Parathyroid adenoma (tissue), 2 donors: ENCODE measurements around the gene SPATA13.

Source experiments
- H2AFZ ChIP-seq: fragments of 300-600 bp; sonication (generic); one replicate; pipeline ENCODE4 v1.7.0; 2017; ENCODE audit warnings: antibody characterized with exemption, mild to moderate bottlenecking
- H3K27ac ChIP-seq: fragments of 300-600 bp; sonication (generic); one replicate; pipeline ENCODE4 v1.7.0; 2017
- H3K27me3 ChIP-seq: fragments of 300-600 bp; sonication (generic); one replicate; pipeline ENCODE4 v1.7.0; 2017; ENCODE audit warnings: low read length; ENCODE audit not compliant: control insufficient read depth, insufficient read depth
- H3K36me3 ChIP-seq: fragments of 300-600 bp; sonication (generic); one replicate; pipeline ENCODE4 v1.7.0; 2017; ENCODE audit warnings: low read length; ENCODE audit not compliant: control insufficient read depth, insufficient read depth
- H3K4me1 ChIP-seq: fragments of 300-600 bp; sonication (generic); one replicate; pipeline ENCODE4 v1.7.0; 2017; ENCODE audit warnings: control low read depth
- H3K4me2 ChIP-seq: fragments of 300-600 bp; sonication (generic); one replicate; pipeline ENCODE4 v1.7.0; 2017; ENCODE audit warnings: low read length
- H3K4me3 ChIP-seq: fragments of 300-600 bp; sonication (generic); one replicate; pipeline ENCODE4 v1.7.0; 2017; ENCODE audit warnings: low read depth, low read length
- H3K79me2 ChIP-seq: fragments of 300-600 bp; sonication (generic); one replicate; pipeline ENCODE4 v1.7.0; 2017; ENCODE audit warnings: control low read depth
- H3K9ac ChIP-seq: fragments of 300-600 bp; sonication (generic); one replicate; pipeline ENCODE4 v1.7.0; 2017; ENCODE audit warnings: mild to moderate bottlenecking
- H3K9me3 ChIP-seq: fragments of 300-600 bp; sonication (generic); one replicate; pipeline ENCODE4 v1.7.0; 2017; ENCODE audit warnings: low read length; ENCODE audit not compliant: control insufficient read depth
- CTCF ChIP-seq: fragments of 300-600 bp; sonication (generic); IDR thresholded peaks from one replicate; pipeline ENCODE4 v1.7.0; 2017; ENCODE audit warnings: antibody characterized with exemption, mild to moderate bottlenecking
- donor health status: primary hyperparathyroidism.

SPATA13 gene

DNA sequence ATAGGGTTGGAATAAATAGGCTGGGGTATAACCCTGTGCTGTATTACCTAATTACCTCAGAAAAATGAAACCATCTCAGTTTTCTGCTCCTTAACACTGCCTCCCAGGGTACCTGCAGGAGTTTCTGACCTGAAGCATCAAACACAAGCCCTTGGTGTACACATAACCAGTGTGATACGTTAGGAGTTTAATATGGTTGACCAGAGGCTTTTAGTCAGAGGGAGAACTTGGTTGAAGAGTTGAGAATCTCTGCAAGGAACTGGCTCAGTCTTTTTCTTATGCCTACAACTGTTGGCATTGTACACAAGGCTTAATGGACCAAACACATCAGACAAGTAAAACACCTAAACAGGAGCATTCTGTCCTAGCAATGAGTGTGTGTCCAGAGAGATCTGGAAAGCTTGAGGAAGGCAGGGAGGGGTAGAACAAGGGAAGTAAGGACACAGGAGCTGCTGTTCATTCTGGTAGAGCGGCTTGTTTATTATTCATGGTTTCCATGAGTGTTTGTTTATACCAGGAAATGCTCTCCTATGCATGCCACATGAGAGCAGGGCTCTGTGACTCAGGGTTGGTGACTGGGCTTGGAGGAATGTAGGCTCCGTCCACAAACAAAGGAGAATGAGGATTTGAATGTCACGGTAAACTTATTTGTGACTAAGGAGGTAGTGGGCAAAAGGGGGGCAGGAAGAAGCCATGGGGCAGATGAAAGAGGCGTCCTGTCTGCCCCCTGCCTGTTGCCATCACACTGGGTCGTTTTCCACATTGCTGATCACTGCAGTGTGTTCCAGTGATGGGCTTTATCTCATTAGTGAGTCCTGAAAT is 11.9 kb upstream of the SPATA13 start:
- no peak for TF ChIP-seq CTCF
- H3K4me2 ChIP-seq: no peak overlapping the region
- H3K9me3 ChIP-seq: no peaks in the 10 kb centered on the region
- H3K27ac ChIP-seq: no peak overlapping the region
- no peaks in the 10 kb centered on the region for H3K36me3 ChIP-seq
- no peaks in the 10 kb centered on the region for H3K27me3 ChIP-seq
- H3K4me1 ChIP-seq: no peaks in the 10 kb centered on the region
- no peaks in the 10 kb centered on the region for H3K79me2 ChIP-seq
- H3K9ac ChIP-seq: no peak overlapping the region
- H3K4me3 ChIP-seq: no peak overlapping the region
- no peak overlapping the region for H2AFZ ChIP-seq

GRCh38 chr13:24149246-24150032 is 11.1 kb upstream of the SPATA13 start:
- Histone ChIP-seq H3K36me3 (no peaks in the 10 kb centered on the region), H3K79me2 (no peaks in the 10 kb centered on the region), H3K4me3 (no peak overlapping the region), H3K4me1 (no peaks in the 10 kb centered on the region), H3K27me3 (no peaks in the 10 kb centered on the region), H3K9me3 (no peaks in the 10 kb centered on the region), H3K9ac (no peak overlapping the region), H3K27ac (no peak overlapping the region), H2AFZ (no peak overlapping the region), H3K4me2 (no peak overlapping the region)
- TF ChIP-seq CTCF: no peak

- Histone ChIP-seq H3K36me3 (no peaks in the 10 kb centered on the region), H3K9ac (no peak overlapping the region), H2AFZ (no peak overlapping the region), H3K79me2 (no peaks in the 10 kb centered on the region), H3K4me3 (no peak overlapping the region), H3K27me3 (no peaks in the 10 kb centered on the region), H3K4me2 (no peak overlapping the region), H3K27ac (no peak overlapping the region), H3K4me1 (no peaks in the 10 kb centered on the region), H3K9me3 (no peaks in the 10 kb centered on the region)
- TF ChIP-seq CTCF: no peak
These were observed 9.9 kb upstream of the SPATA13 start for GRCh38 chr13:24150572-24150971.

DNA sequence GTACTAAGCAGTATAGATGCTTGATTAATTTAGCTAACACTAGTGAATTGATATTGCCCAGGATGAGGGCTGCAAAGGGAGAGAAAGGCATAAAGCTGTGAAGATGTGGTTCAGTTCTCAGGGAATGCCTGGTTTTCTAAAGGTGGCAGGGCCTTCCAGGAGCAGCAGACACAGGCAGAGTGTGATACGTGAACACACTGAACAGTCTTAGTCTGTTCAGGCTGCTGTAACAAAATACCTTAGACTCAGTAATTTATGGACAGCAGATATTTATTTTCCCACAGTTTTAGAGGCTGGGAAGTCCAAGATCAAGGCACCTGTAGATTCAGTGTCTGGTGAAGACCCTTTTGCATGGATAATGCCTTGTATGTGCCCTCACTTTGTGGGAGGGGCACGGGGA is 8.7 kb upstream of the SPATA13 start:
- Histone ChIP-seq H3K4me3 (no peak overlapping the region), H3K79me2 (no peaks in the 10 kb centered on the region), H3K9ac (no peak overlapping the region), H2AFZ (no peak overlapping the region), H3K4me2 (no peak overlapping the region), H3K9me3 (no peaks in the 10 kb centered on the region), H3K27me3 (no peaks in the 10 kb centered on the region), H3K4me1 (no peaks in the 10 kb centered on the region), H3K27ac (no peak overlapping the region), H3K36me3 (no peaks in the 10 kb centered on the region)
- no peak for TF ChIP-seq CTCF
